NCI-H748 (cell line): Measurements from ENCODE around the gene PFDN6.
"Not testable (repeated sequence)": the region's sequence is repeated elsewhere in the genome, so short reads cannot be mapped to it uniquely, and the experiment has no call there.

Source experiments
- DNase-seq: peaks from one replicate; lab custom pipeline; 2025; ENCODE audit not compliant: unreplicated experiment; lab: John Stamatoyannopoulos, UW

The PFDN6 gene

DNA sequence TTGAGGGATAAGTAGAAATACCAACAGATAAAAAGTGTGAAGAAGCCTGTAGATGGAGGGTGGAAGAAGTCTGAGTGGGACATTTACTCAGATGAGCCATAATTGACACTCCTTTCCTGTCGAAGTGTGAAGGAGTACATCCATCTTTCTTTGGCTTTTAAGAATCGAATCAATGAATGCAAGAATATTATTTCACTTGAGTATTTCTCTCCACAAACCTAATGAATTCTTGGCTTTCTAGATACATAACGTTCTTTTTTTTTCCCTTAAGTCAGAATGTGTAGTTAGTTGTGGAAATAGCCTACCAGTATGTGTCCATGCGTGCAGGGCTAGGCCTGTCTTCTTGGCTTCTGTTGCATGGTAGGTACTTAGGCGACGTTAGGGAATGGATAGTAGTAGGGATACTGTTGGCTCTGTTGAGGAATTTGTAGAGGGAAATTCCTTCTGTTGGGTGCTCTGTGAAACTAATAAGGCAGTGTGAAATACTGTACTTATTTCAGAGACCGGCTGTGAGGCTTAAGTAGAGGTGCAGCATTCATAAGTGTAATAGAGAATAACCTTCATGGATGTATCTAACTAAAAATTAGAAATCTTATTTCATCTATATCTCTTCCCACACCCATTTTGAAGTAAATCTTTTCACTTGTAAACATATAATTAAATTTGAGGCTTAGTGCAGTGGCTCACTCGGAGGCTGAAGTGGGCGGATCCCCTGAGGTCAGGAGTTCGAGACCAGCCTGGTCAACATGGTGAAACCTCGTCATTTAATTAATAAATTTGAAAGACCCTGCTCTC lies 16.1 kb upstream of the PFDN6 start:
- DNase-seq: no peak

- no peak for DNase-seq
Measured at GRCh38 chr6:33273924-33274902, 15.2 kb upstream of the PFDN6 start.

DNA sequence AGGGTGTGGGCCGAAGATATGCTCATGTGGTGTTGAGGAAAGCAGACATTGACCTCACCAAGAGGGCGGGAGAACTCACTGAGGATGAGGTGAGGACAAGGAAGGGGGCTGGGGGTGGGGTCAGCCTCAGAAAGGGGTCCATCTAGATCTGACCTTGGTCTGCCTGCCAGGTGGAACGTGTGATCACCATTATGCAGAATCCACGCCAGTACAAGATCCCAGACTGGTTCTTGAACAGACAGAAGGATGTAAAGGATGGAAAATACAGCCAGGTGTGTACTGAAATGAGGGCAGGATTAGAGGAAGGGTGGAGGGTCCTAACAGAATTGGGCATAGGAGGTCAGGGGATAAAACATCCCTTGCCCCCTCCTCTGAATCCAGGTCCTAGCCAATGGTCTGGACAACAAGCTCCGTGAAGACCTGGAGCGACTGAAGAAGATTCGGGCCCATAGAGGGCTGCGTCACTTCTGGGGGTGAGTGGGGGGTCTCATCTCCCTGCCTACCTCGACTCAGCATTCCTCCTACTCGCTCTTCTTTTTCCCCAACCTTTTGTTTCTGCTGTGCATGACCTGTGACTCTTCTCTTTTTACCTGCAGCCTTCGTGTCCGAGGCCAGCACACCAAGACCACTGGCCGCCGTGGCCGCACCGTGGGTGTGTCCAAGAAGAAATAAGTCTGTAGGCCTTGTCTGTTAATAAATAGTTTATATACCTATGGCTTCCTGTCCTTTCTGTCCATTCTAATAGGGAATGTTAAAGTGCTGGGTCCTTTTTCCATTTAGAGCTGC lies 13.4 kb upstream of the PFDN6 start:
- DNase-seq: not testable (repeated sequence)

GRCh38 chr6:33276581-33276863 lies 12.9 kb upstream of the PFDN6 start:
- no peak for DNase-seq

GRCh38 chr6:33276864-33277662 lies 12.3 kb upstream of the PFDN6 start, which contains the start of gene B3GALT4:
B3GALT4 (plus strand) TSS chr6:33277123; CDS start chr6:33277420, 297 bp downstream.
- peak; percentile 94 for DNase-seq

GRCh38 chr6:33277663-33278391 lies 11.6 kb upstream of the PFDN6 start:
- no peak for DNase-seq

- DNase-seq: no peak
Measured at GRCh38 chr6:33278392-33278741, 11.0 kb upstream of the PFDN6 start.

- no peak for DNase-seq
Measured at GRCh38 chr6:33278810-33279209, 10.6 kb upstream of the PFDN6 start.

DNA sequence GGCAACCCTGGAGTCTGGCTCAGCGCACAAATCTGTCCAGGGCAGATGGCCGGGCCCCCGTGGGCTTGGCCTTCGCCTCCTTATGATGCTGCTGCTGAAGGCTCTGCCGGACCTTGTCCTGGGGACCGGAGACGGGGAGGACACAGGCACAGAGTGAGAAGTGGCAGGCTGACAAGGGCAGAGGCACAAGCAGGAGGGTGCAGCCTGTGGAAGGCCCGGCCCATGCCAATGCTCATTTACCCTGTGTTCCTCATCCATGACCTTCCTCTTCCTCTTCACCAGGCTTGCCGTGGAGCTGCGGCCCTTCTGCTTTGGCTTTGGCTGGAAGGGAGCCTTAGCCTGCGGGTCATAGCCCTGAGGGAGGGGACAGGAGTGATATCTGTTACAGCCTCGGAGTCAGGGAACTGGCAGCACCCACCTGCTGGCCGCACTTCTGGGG lies 10.1 kb upstream of the PFDN6 start:
- no peak for DNase-seq

- peak; percentile 46 for DNase-seq
Measured at GRCh38 chr6:33279971-33280511, 9.4 kb upstream of the PFDN6 start.

GRCh38 chr6:33280539-33280938 lies 8.9 kb upstream of the PFDN6 start:
- DNase-seq: no peak

GRCh38 chr6:33285214-33285613 lies 4.2 kb upstream of the PFDN6 start:
- DNase-seq: not testable (repeated sequence)

GRCh38 chr6:33286946-33287914 lies 2.2 kb upstream of the PFDN6 start:
- DNase-seq: no peak

- no peak for DNase-seq
Measured at GRCh38 chr6:33288141-33288920, 1.1 kb upstream of the PFDN6 start.

DNA sequence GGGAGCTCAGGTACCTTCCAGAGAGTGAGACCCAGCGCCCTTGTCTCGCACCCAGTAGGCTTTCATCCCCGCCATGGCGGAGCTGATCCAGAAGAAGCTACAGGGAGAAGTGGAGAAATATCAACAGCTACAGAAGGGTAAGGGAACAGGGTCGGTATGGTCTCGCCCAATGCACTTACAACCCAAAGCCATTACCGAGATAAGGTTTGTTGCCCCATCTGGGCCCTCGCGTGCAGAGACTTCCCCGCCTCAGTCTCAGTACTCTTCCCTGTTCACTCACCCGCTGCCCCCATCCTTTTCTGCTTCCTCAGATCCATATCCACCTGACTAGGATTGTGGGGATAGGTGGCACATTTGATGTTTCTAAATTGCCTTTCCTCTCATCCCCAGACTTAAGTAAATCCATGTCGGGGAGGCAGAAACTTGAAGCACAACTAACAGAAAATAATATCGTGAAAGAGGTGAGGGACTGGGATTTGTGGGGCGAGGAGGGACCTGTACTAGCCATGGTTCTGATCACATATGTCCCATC lies 449 bp downstream of the PFDN6 start:
- DNase-seq: no peak

DNA sequence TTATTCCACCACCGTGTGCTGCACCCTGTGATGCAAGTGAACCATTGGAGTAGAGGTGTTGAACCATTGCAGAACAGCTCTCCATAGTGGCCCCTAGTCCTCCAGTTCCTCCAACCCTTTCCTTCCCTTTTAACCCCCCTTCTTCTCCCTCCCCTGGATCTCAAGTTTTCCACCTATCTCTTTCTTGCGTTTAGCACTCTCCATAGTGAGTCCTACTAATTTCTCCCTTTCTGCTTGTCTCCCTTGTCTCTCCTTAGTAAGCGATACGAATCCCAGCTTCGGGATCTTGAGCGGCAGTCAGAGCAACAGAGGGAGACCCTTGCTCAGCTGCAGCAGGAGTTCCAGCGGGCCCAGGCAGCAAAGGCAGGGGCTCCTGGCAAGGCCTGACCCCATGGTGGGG lies 1.1 kb downstream of the PFDN6 start:
- DNase-seq: no peak

GRCh38 chr6:33292996-33293682 lies 3.7 kb downstream of the PFDN6 start:
- DNase-seq: no peak
